GM19455 (cell line): ENCODE measurements around the gene PDIK1L.

Experiments used
- ATAC-seq: cut with Tn5 transposase; IDR thresholded peaks from one replicate; pipeline ENCODE4 v1.9.1; 2021; ENCODE audit not compliant: unreplicated experiment

PDIK1L gene

GRCh38 chr1:26111530-26112406, at the start of gene PDIK1L:
TSS of gene PDIK1L (plus strand) at chr1:26111824. CDS start at chr1:26114309, 2,485 bp downstream.
- ATAC-seq = peak; percentile 64

- ATAC-seq = no peak
Measured at GRCh38 chr1:26064553-26064952, 47.1 kb upstream of the PDIK1L start.

- ATAC-seq = no peak
Measured at GRCh38 chr1:26066160-26066559, 45.5 kb upstream of the PDIK1L start.

- ATAC-seq = no peak
Measured at GRCh38 chr1:26066857-26067256, 44.8 kb upstream of the PDIK1L start.

GRCh38 chr1:26067432-26067911, 44.2 kb upstream of the PDIK1L start, which contains the start of gene TRIM63:
TSS of gene TRIM63 (minus strand) at chr1:26067630. CDS start at chr1:26067494, 136 bp downstream.
- ATAC-seq = no peak

- ATAC-seq = no peak
Measured at GRCh38 chr1:26069941-26070295, 41.7 kb upstream of the PDIK1L start.

GRCh38 chr1:26070296-26070962, 41.2 kb upstream of the PDIK1L start:
- ATAC-seq = no peak

GRCh38 chr1:26070963-26071342, 40.7 kb upstream of the PDIK1L start:
- no peak for ATAC-seq

GRCh38 chr1:26072305-26072704, 39.3 kb upstream of the PDIK1L start:
- no peak for ATAC-seq

GRCh38 chr1:26075421-26076144, 36.0 kb upstream of the PDIK1L start:
- no peak for ATAC-seq

- ATAC-seq = no peak
Measured at GRCh38 chr1:26077524-26077923, 34.1 kb upstream of the PDIK1L start.

- ATAC-seq = no peak
Measured at GRCh38 chr1:26078286-26079177, 33.1 kb upstream of the PDIK1L start.

GRCh38 chr1:26079178-26079563, 32.5 kb upstream of the PDIK1L start:
- no peak for ATAC-seq

GRCh38 chr1:26079960-26080814, 31.4 kb upstream of the PDIK1L start:
- ATAC-seq = no peak

- no peak for ATAC-seq
Measured at GRCh38 chr1:26081267-26082019, 30.2 kb upstream of the PDIK1L start.

- no peak for ATAC-seq
Measured at GRCh38 chr1:26082020-26082350, 29.6 kb upstream of the PDIK1L start.

- ATAC-seq = no peak
Measured at GRCh38 chr1:26083208-26083607, 28.4 kb upstream of the PDIK1L start.

GRCh38 chr1:26084091-26084561, 27.5 kb upstream of the PDIK1L start:
- no peak for ATAC-seq

GRCh38 chr1:26084844-26085243, 26.8 kb upstream of the PDIK1L start:
- ATAC-seq = no peak
